Ovary (tissue), 3 donors: ENCODE data around the gene CEBPZ.

ENCODE experiments used
- EP300 ChIP-seq: sonication (generic); formaldehyde crosslinking; IDR thresholded peaks from one replicate; pipeline ENCODE4 v1.6.1; 2017; ENCODE audit warnings: antibody characterized with exemption
- TF ChIP-seq, protein P1 (sequence below), 3 donors: fragments of 450-650 bp in 2 of 3; fragments of 200-600 bp in 1 of 3; IDR thresholded peaks; one replicate each; pipeline versions ENCODE4 v1.5.1 to v1.8.0; 2016 to 2022; ENCODE audit warnings: antibody characterized with exemption in 3 of 3, mild to moderate bottlenecking in 1 of 3
- donor health status: DM: no; HTN: no; CAD: no.

DNA sequence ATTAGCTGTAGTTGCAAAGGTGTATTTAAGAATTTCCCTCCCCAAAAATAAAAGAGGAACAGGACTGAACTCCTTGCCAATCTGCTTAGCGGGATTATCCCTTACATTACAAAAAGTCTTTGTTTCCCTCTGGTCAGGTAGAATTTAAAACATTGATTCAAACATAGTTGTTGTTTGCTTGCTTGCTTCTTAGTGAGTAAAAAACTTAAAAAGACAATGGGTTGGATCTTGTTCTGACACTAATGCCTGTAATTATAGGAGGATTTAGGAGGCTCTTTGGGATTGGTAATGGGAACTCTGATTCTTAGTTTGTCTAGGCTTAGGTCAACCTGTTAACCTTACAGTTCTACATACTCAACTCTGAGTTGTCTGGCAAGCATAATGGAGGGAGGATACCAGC, 38.8 kb downstream of the CEBPZ start:
- no peak for TF ChIP-seq EP300
- TF ChIP-seq, protein P1, sequence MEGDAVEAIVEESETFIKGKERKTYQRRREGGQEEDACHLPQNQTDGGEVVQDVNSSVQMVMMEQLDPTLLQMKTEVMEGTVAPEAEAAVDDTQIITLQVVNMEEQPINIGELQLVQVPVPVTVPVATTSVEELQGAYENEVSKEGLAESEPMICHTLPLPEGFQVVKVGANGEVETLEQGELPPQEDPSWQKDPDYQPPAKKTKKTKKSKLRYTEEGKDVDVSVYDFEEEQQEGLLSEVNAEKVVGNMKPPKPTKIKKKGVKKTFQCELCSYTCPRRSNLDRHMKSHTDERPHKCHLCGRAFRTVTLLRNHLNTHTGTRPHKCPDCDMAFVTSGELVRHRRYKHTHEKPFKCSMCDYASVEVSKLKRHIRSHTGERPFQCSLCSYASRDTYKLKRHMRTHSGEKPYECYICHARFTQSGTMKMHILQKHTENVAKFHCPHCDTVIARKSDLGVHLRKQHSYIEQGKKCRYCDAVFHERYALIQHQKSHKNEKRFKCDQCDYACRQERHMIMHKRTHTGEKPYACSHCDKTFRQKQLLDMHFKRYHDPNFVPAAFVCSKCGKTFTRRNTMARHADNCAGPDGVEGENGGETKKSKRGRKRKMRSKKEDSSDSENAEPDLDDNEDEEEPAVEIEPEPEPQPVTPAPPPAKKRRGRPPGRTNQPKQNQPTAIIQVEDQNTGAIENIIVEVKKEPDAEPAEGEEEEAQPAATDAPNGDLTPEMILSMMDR (IDR thresholded peaks at IDR 0.05), result no peak
